Measurements from ENCODE around the gene LRRC63.
"Not testable (repeated sequence)": the region's sequence is repeated elsewhere in the genome, so short reads cannot be mapped to it uniquely, and the experiment has no call there.

LRRC63 gene

DNA sequence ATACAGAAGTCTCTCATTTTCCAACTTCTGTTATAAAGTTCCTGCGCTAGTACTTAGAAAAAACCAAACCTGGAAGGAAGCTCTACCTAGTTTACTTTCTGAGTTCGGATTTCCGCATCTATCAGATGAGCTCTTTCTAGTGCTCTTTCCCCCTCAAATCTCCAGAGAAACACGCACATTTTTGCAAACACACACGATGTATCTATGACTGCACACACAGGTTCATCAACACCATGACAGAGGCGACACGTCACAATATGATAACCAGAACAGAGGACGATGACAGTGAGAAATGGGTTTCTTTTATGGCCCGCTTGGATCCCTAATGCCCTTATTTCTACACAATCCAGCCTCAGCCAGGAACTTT lies 629 bp upstream of the LRRC63 start:
- TF ChIP-seq, protein P1, sequence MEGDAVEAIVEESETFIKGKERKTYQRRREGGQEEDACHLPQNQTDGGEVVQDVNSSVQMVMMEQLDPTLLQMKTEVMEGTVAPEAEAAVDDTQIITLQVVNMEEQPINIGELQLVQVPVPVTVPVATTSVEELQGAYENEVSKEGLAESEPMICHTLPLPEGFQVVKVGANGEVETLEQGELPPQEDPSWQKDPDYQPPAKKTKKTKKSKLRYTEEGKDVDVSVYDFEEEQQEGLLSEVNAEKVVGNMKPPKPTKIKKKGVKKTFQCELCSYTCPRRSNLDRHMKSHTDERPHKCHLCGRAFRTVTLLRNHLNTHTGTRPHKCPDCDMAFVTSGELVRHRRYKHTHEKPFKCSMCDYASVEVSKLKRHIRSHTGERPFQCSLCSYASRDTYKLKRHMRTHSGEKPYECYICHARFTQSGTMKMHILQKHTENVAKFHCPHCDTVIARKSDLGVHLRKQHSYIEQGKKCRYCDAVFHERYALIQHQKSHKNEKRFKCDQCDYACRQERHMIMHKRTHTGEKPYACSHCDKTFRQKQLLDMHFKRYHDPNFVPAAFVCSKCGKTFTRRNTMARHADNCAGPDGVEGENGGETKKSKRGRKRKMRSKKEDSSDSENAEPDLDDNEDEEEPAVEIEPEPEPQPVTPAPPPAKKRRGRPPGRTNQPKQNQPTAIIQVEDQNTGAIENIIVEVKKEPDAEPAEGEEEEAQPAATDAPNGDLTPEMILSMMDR (IDR thresholded peaks at IDR 0.05; ENCODE audit: extremely low read depth, missing control alignments) = no peak
- DNase-seq (ENCODE audit: low spot score) = peak; percentile 44

DNA sequence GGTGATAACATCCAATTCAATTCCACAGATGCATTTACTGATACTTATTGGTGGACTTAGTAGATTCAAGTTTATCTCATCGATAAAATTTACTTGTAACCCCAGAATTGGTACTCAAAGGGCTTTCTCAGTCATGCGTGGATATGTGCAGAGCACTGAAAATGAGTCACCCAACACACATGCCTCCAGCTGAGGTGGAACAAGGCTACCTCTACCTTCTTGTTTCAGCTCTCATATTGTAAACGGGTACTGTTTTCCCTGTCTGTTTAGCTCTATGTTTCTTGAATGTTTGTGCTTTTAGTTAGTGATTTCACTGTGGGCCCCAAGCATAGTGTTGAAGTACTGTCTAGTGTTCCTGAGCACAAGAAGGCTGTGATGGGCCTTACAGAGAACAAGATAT lies 1.5 kb downstream of the LRRC63 start:
- TF ChIP-seq, protein P1 (IDR thresholded peaks at IDR 0.05; ENCODE audit: extremely low read depth, missing control alignments) = no peak
- no peak for DNase-seq (ENCODE audit: low spot score)

DNA sequence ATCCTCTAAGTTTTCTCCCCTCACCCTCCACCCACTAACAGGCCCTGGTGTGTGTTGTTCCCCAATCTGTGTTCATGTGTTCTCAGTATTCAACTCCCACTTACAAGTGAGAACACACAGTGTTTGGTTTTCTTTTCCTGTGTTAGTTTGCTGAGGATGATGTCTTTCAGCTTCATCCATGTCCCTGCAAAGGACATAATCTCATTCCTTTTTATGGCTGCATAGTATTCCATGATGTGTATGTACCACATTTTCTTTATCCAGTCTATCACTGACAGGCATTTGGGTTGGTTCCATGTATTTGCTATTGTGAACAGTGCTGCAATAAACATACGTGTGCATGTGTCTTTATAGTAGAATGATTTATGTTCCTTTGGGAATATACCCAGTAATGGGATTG lies 3.0 kb downstream of the LRRC63 start:
- not testable (repeated sequence) for DNase-seq (ENCODE audit: low spot score)

DNA sequence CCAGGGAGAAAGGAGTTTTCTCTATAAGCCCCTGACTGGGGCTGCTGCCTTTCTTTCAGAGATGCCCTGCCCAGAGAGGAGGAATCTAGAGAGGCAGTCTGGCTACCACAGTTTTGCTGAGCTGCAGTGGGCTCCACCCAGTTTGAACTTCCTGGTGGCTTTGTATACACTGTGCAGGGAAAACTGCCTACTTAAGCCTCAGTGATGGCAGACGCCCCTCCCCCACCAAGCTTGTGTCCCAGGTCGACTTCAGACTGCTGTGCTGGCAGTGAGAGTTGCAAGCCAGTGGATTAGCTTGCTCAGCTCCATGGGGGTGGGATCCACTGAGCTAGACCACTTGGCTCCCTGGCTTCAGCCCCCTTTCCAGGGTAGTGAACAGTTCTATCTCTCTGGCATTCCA lies 8.5 kb downstream of the LRRC63 start:
- not testable (repeated sequence) for DNase-seq (ENCODE audit: low spot score)

DNA sequence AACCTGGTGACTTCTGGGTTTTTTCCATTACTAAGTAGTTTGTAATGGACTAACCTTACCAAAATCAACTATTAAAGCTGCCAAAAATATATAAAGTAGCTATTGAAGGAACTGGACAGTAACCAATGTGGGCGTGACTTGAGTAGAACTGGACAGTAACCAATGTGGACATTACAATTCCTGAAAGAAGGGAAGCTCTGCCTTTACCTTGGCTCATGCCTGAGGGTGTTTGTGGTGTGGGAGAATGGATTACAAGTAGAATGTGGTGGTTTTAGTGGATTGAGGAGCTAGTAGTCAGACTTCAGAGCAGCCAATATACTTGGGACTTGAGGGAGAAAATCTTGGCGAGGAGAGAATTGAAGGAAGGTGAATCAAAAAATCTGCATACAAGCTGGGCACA lies 17.5 kb downstream of the LRRC63 start:
- DNase-seq (ENCODE audit: low spot score) = no peak
- TF ChIP-seq, protein P1 (IDR thresholded peaks at IDR 0.05; ENCODE audit: extremely low read depth, missing control alignments) = no peak

DNA sequence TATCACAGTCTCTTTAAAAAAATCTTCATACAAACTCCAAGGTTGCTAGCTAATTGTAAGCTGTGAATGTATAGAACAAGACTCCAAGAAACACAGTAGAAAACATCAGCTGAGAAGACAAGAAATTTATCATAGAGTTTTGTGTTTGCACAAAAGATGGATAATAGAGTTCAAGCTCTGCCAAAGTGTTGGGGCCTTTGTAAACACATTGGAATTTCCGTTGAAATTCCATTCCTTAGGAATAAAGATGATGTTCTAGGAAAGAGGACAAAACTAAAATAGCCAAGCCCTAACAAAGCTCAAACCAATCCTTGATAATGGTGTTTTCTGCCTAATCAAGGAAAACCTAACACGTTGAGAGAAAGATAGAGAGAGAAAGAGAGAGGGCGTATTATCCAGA lies 20.6 kb downstream of the LRRC63 start:
- DNase-seq (ENCODE audit: low spot score) = no peak
- TF ChIP-seq, protein P1 (IDR thresholded peaks at IDR 0.05; ENCODE audit: extremely low read depth, missing control alignments) = no peak

DNA sequence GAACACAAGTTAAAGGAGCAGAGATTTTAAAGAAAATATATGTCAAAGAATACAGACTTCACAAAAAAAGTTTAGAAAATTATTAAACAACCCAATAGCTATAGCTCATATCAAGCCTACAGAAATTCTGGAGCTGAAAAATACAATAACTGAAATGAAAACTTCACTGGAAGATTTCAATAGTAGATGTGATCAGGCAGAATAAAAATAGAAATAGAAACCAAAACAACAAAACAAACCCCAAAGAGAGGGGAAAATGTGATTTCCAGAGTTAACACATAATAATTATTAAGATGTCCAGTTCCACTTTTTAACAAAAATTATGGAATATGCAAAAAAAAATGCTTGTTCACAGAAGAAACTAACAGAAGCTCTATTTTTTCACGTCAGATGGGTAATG lies 23.6 kb downstream of the LRRC63 start:
- no peak for DNase-seq (ENCODE audit: low spot score)
- TF ChIP-seq, protein P1 (IDR thresholded peaks at IDR 0.05; ENCODE audit: extremely low read depth, missing control alignments) = no peak

DNA sequence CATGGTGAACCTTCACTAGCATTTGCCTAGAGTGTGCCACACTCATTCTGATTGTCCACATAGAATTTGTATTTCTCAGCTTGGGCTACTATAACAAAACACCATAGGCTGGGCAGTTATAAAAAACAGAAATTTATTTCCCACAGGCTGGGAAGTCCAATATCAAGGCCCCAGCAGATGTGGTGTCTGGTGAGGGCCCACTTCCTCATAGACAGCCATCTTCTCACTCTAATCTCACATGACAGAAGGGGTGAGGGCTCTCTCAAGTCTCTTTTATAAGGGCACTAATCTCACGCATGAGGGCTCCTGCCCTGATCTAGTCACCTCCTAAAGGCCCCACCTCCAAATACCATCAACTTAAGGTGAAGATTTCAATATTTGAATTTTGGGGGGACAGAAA lies 53.6 kb downstream of the LRRC63 start:
- DNase-seq (ENCODE audit: low spot score) = no peak
- TF ChIP-seq, protein P1 (IDR thresholded peaks at IDR 0.05; ENCODE audit: extremely low read depth, missing control alignments) = no peak

DNA sequence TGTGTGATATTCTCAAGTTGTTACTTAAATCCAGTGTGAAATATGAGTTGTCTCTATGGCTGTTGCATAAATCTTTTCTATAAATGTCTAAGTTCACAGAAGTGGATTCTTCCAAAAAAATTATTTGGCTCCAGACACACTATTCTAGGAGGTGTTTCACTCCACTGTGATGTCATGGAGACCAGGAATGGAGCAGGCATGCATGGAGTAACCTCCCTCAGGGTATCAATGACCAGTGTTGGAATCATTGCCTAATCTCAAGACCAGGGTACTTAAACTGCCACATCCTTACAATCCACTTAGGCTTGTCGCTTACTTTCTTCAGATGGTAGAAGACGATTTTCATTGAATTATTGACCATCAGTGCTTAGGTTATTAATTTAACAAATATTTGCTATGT lies 55.4 kb downstream of the LRRC63 start:
- DNase-seq (ENCODE audit: low spot score) = no peak
- TF ChIP-seq, protein P1 (IDR thresholded peaks at IDR 0.05; ENCODE audit: extremely low read depth, missing control alignments) = no peak
